B cell (primary cell): Measurements from ENCODE around the gene FAM204A. TPM values are rescaled to one million over a fixed set of nuclear protein-coding genes. Genes with fewer than 3 reads are reported as not detected.

Source experiments
- ATAC-seq: fragments of 200-7000 bp; cut with Tn5 transposase; one replicate; pipeline ENCODE4 v1.10.0; 2021; ENCODE audit warnings: low read depth, mild to moderate bottlenecking, moderate number of reproducible peaks, moderate library complexity
- CTCF ChIA-PET: fragments of 350-600 bp; sonication (Branson Sonifier 250); formaldehyde crosslinking; loops from one replicate; lab custom pipeline; 2021; ENCODE audit warnings: antibody characterized with exemption, inconsistent platforms; lab: Charles Lee
- POLR2A ChIA-PET: fragments of 350-600 bp; sonication (Branson Sonifier 250); formaldehyde crosslinking; loops from one replicate; lab custom pipeline; 2021; ENCODE audit warnings: antibody characterized with exemption; lab: Charles Lee
- DNase-seq: peaks from one replicate; pipeline ENCODE4 v3.0.0; 2013
- H2AFZ ChIP-seq: 2 replicates; pipeline ENCODE4 v1.6.1; 2012; ENCODE audit warnings: mild to moderate bottlenecking, low read depth, low read length; ENCODE audit not compliant: insufficient read depth, poor library complexity, severe bottlenecking
- H3K27ac ChIP-seq, 2 donors: 1 replicate in 1 of 2; 2 replicates in 1 of 2; pipeline ENCODE4 v1.5.1; 2012 to 2013; ENCODE audit warnings: low read length in 2 of 2, mild to moderate bottlenecking in 2 of 2, moderate library complexity in 1 of 2
- H3K27me3 ChIP-seq, 4 experiments: fragments of 200-600 bp in 1 of 4; sonication (generic) in 1 of 4; replicated peaks in 1 of 4; 1 replicate in 2 of 4; 2 replicates in 2 of 4; pipeline versions ENCODE4 v1.6.1 to v1.7.0; 2013 to 2016; ENCODE audit warnings: low read length in 3 of 4, mild to moderate bottlenecking in 2 of 4, mixed read lengths in 1 of 4, moderate library complexity in 1 of 4; ENCODE audit not compliant: insufficient read depth in 4 of 4, control insufficient read depth in 3 of 4; ENCODE audit errors: control extremely low read depth in 1 of 4
- H3K36me3 ChIP-seq, 2 experiments: replicated peaks in 1 of 2; 1 replicate in 1 of 2; 2 replicates in 1 of 2; pipeline versions ENCODE4 v1.6.1 to v1.7.1; 2013; ENCODE audit warnings: low read length in 1 of 2; ENCODE audit not compliant: insufficient read depth in 2 of 2, control insufficient read depth in 1 of 2; ENCODE audit errors: control extremely low read depth in 1 of 2, extremely low read depth in 1 of 2
- H3K4me1 ChIP-seq, 2 donors: fragments of 200-600 bp in 1 of 2; sonication (generic) in 1 of 2; 1 replicate in 1 of 2; 2 replicates in 1 of 2; pipeline versions ENCODE4 v1.5.1 to v1.6.1; 2013 to 2017; ENCODE audit warnings: low read length in 2 of 2; ENCODE audit not compliant: control insufficient read depth in 2 of 2, insufficient read depth in 2 of 2
- H3K4me2 ChIP-seq: replicated peaks from 2 replicates; pipeline ENCODE3; 2012; ENCODE audit warnings: mild to moderate bottlenecking, low read depth, low read length; ENCODE audit not compliant: poor library complexity, severe bottlenecking
- H3K4me3 ChIP-seq, 5 experiments: fragments of 200-600 bp in 1 of 5; sonication (generic) in 1 of 5; 1 replicate in 3 of 5; 2 replicates in 2 of 5; pipeline versions ENCODE4 v1.5.1 to v1.7.0; 2011 to 2016; ENCODE audit warnings: low read length in 4 of 5, mild to moderate bottlenecking in 4 of 5, low read depth in 2 of 5, control low read depth in 1 of 5, moderate library complexity in 1 of 5; ENCODE audit not compliant: insufficient read depth in 1 of 5; ENCODE audit errors: control extremely low read depth in 1 of 5, extremely low read depth in 1 of 5
- H3K79me2 ChIP-seq: fragments of 200-600 bp; sonication (generic); one replicate; pipeline ENCODE4 v1.6.0; 2016; ENCODE audit warnings: low read length; ENCODE audit not compliant: control insufficient read depth, insufficient read depth
- H3K9ac ChIP-seq: fragments of 200-600 bp; sonication (generic); 2 replicates; pipeline ENCODE4 v1.6.1; 2017; ENCODE audit warnings: mild to moderate bottlenecking, low read length, moderate library complexity
- H3K9me3 ChIP-seq, 3 donors: one replicate each; pipeline versions ENCODE4 v1.6.1 to v1.7.1; 2013; ENCODE audit warnings: low read length in 2 of 3; ENCODE audit not compliant: control insufficient read depth in 2 of 3, insufficient read depth in 1 of 3; ENCODE audit errors: control extremely low read depth in 1 of 3
- H4K20me1 ChIP-seq: 2 replicates; pipeline ENCODE4 v1.6.0; 2012; ENCODE audit warnings: mild to moderate bottlenecking, low read length; ENCODE audit not compliant: insufficient read depth, control insufficient read depth, poor library complexity, severe bottlenecking
- H3K27ac Mint-ChIP-seq: one replicate; pipeline ENCODE4 v1.8.0; 2021; ENCODE audit warnings: mixed read lengths
- H3K27me3 Mint-ChIP-seq: one replicate; pipeline ENCODE4 v1.8.0; 2021; ENCODE audit warnings: mixed read lengths
- H3K4me1 Mint-ChIP-seq: one replicate; pipeline ENCODE4 v1.8.0; 2021; ENCODE audit warnings: mixed read lengths
- H3K4me3 Mint-ChIP-seq: one replicate; pipeline ENCODE4 v1.8.0; 2021; ENCODE audit warnings: mixed read lengths
- H3K9me3 Mint-ChIP-seq: one replicate; pipeline ENCODE4 v1.8.0; 2022; ENCODE audit warnings: mixed read lengths; ENCODE audit not compliant: insufficient read depth
- EZH2 ChIP-seq: IDR thresholded peaks from 2 replicates; pipeline ENCODE4 v1.6.1; 2012; ENCODE audit warnings: borderline replicate concordance, low read depth, mild to moderate bottlenecking, moderate library complexity, low read length; ENCODE audit not compliant: insufficient read depth, poor library complexity, severe bottlenecking
- WGBS: methylation state at CpG from one replicate; pipeline ENCODE4 v1.1.5; 2013; ENCODE audit warnings: missing lambda C conversion rate; ENCODE audit not compliant: insufficient coverage; 5-methylcytosine and 5-hydroxymethylcytosine counted together
- intact Hi-C: fragments of 100-400 bp; cut with micrococcal nuclease; formaldehyde crosslinking; loops from one replicate; pipeline ENCODE4 v1.10.0; 2022
- polyA plus RNA-seq: library from polyadenylated mRNA; depleted of rRNA; stranded (reverse); fragments of >200 nt; gene quantifications from 2 replicates; pipeline ENCODE4 v1.2.3, GENCODE V29; 2012
- total RNA-seq, 2 donors: library from RNA; stranded (reverse); fragments of 120-200 nt in 1 of 2; gene quantifications; 1 replicate in 1 of 2; 2 replicates in 1 of 2; pipeline versions ENCODE4 v1.2.3 to v1.2.4, GENCODE V29; 2013 to 2022
- TF ChIP-seq, protein P1 (sequence below): fragments of 200-600 bp; IDR thresholded peaks from one replicate; pipeline ENCODE4 v1.8.0; 2022; ENCODE audit warnings: antibody characterized with exemption, mild to moderate bottlenecking

The FAM204A gene
- total and polyA plus RNA-seq, 2 donors (not counting 1 experiment from before 2014, with no cell fraction given), result 14.2 to 79.8 TPM

DNA sequence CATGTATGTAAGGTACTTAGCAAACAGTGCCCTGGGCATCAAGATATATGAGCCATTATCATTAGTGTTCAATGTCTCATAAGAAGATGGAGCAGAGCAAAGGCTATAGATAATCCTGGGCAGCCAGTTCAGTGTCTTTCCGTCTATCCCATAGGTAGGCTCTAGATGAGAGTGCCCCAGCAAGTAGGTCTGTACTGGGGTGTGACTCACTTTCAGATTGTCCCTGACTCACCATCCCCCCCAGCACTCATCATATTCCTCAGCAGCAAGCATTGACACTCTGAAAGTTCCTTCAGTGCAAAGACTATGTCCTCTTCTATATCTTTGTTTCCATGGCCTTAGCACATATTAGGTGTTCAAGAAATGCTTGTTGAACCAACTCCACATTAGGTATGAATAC lies 20.0 kb upstream of the FAM204A start:
- H3K27me3 Mint-ChIP-seq, result peaks cover 20% of the 10 kb centered on the region
- WGBS, result no CpG with 5 or more reads among the region's 1 CpG
- H3K79me2 ChIP-seq, result no peaks in the 10 kb centered on the region
- DNase-seq (no peak), ATAC-seq (no peak)
- H3K9ac ChIP-seq, result no peak overlapping the region
- TF ChIP-seq EZH2, result no peak
- TF ChIP-seq, protein P1, sequence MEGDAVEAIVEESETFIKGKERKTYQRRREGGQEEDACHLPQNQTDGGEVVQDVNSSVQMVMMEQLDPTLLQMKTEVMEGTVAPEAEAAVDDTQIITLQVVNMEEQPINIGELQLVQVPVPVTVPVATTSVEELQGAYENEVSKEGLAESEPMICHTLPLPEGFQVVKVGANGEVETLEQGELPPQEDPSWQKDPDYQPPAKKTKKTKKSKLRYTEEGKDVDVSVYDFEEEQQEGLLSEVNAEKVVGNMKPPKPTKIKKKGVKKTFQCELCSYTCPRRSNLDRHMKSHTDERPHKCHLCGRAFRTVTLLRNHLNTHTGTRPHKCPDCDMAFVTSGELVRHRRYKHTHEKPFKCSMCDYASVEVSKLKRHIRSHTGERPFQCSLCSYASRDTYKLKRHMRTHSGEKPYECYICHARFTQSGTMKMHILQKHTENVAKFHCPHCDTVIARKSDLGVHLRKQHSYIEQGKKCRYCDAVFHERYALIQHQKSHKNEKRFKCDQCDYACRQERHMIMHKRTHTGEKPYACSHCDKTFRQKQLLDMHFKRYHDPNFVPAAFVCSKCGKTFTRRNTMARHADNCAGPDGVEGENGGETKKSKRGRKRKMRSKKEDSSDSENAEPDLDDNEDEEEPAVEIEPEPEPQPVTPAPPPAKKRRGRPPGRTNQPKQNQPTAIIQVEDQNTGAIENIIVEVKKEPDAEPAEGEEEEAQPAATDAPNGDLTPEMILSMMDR, result no peak
- H2AFZ ChIP-seq, result no peak overlapping the region
- H4K20me1 ChIP-seq, result no peaks in the 10 kb centered on the region
- no peak overlapping the region for H3K4me3 ChIP-seq
- H3K4me1 ChIP-seq, result no peaks in the 10 kb centered on the region
- H3K4me1 Mint-ChIP-seq, result no peaks in the 10 kb centered on the region
- peaks cover 0 to 7% (median 6%) of the 10 kb centered on the region in 3 donors for H3K9me3 ChIP-seq
- no peak overlapping the region for H3K27ac Mint-ChIP-seq
- peaks cover 0 to 8% (median 5%) of the 10 kb centered on the region in 4 experiments for H3K27me3 ChIP-seq
- intact Hi-C loops, result no loop called here
- peaks cover 8% of the 10 kb centered on the region for H3K9me3 Mint-ChIP-seq
- POLR2A ChIA-PET, result no interaction called here
- H3K27ac ChIP-seq, result no peak overlapping the region
- H3K36me3 ChIP-seq, result no peaks in the 10 kb centered on the region
- H3K4me3 Mint-ChIP-seq, result no peak overlapping the region
- no peak overlapping the region for H3K4me2 ChIP-seq
- CTCF ChIA-PET, result no interaction called here

DNA sequence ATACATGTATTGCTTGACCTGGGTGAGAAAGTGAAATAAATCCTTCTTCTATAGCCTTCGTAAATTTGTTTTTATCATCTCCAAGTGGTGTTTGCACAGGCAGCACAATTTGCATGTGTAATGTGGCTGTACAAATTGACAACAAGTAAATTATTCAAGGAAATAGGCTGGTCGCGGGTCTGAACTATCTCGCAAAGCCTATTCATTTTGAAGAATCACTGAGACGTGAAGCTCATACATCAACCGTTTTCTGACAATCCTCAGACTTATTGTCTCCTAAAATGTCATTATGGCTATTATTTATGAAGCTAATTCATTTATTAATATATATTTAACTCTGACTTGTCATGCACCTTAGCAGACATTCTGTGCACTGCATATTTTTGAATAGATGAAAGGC lies 16.2 kb upstream of the FAM204A start:
- TF ChIP-seq, protein P1, result no peak
- TF ChIP-seq EZH2, result no peak
- Histone ChIP-seq H4K20me1 (no peaks in the 10 kb centered on the region), H3K4me3 (no peak overlapping the region), H3K27me3 (peaks cover 0 to 17% (median 2%) of the 10 kb centered on the region in 4 experiments), H3K9me3 (no peaks in the 10 kb centered on the region), H3K9ac (no peak overlapping the region), H3K4me2 (no peak overlapping the region), H3K36me3 (no peaks in the 10 kb centered on the region), H2AFZ (no peak overlapping the region), H3K4me1 (no peaks in the 10 kb centered on the region), H3K79me2 (no peaks in the 10 kb centered on the region), H3K27ac (no peak overlapping the region)
- no peak overlapping the region for H3K27ac Mint-ChIP-seq
- no peak overlapping the region for H3K4me3 Mint-ChIP-seq
- H3K4me1 Mint-ChIP-seq, result no peaks in the 10 kb centered on the region
- ChIA-PET POLR2A (no interaction called here), CTCF (no interaction called here)
- peaks cover 25% of the 10 kb centered on the region for H3K27me3 Mint-ChIP-seq
- intact Hi-C loops, result no loop called here
- ATAC-seq, result no peak
- DNase-seq, result no peak
- H3K9me3 Mint-ChIP-seq, result no peaks in the 10 kb centered on the region
- WGBS, result no CpG with 5 or more reads among the region's 6 CpGs
